H9 (cell line): ENCODE results near the gene PDE4B. TPM values are rescaled to one million over a fixed set of nuclear protein-coding genes. Genes with fewer than 3 reads are reported as not detected.

Source experiments
- DNase-seq: peaks from one replicate; pipeline ENCODE4 v3.0.0-alpha.2; 2017
- H2AFZ ChIP-seq: one replicate; pipeline ENCODE4 v1.6.1; 2013; ENCODE audit warnings: mild to moderate bottlenecking, low read length, control low read depth, moderate library complexity
- H2AK5ac ChIP-seq: 2 replicates; pipeline ENCODE4 v1.6.1; 2013; ENCODE audit warnings: low read length, control low read depth, mixed read lengths; ENCODE audit not compliant: insufficient read length
- H2BK120ac ChIP-seq: one replicate; pipeline ENCODE4 v1.6.1; 2013; ENCODE audit warnings: low read depth, mild to moderate bottlenecking, low read length, control low read depth, inconsistent platforms; ENCODE audit not compliant: poor library complexity, severe bottlenecking
- H2BK12ac ChIP-seq: 2 replicates; pipeline ENCODE4 v1.6.1; 2013; ENCODE audit warnings: low read length, control low read depth, mixed read lengths, low read depth; ENCODE audit not compliant: insufficient read length
- H2BK15ac ChIP-seq: 2 replicates; pipeline ENCODE4 v1.6.1; 2013; ENCODE audit warnings: low read depth, low read length, control low read depth
- H2BK20ac ChIP-seq: one replicate; pipeline ENCODE4 v1.6.1; 2013; ENCODE audit warnings: low read depth, mild to moderate bottlenecking, low read length, control low read depth, inconsistent platforms; ENCODE audit not compliant: poor library complexity, severe bottlenecking
- H2BK5ac ChIP-seq: 2 replicates; pipeline ENCODE4 v1.6.1; 2013; ENCODE audit warnings: low read length, control low read depth, mixed read lengths; ENCODE audit not compliant: insufficient read length
- H3K14ac ChIP-seq: 2 replicates; pipeline ENCODE4 v1.6.1; 2013; ENCODE audit warnings: low read length, control low read depth; ENCODE audit not compliant: insufficient read depth
- H3K18ac ChIP-seq: 2 replicates; pipeline ENCODE4 v1.6.1; 2013; ENCODE audit warnings: low read depth, mild to moderate bottlenecking, mixed read lengths, low read length, control low read depth; ENCODE audit not compliant: insufficient read length
- H3K23ac ChIP-seq: 2 replicates; pipeline ENCODE4 v1.6.1; 2013; ENCODE audit warnings: low read length, control low read depth, mixed read lengths, low read depth; ENCODE audit not compliant: insufficient read length
- H3K23me2 ChIP-seq: 2 replicates; pipeline ENCODE4 v1.6.1; 2013; ENCODE audit warnings: low read depth, mild to moderate bottlenecking, mixed read lengths, low read length, control low read depth; ENCODE audit not compliant: insufficient read length, poor library complexity, severe bottlenecking
- H3K27ac ChIP-seq: 2 replicates; pipeline ENCODE4 v1.5.1; 2013; ENCODE audit warnings: low read length, control low read depth, mixed read lengths, low read depth; ENCODE audit not compliant: insufficient read length
- H3K27me3 ChIP-seq: 2 replicates; pipeline ENCODE4 v1.6.1; 2013; ENCODE audit warnings: low read length, control low read depth, inconsistent platforms; ENCODE audit not compliant: insufficient read depth
- H3K4ac ChIP-seq: 2 replicates; pipeline ENCODE4 v1.6.1; 2013; ENCODE audit warnings: low read depth, mild to moderate bottlenecking, control low read depth, inconsistent platforms, low read length, moderate library complexity
- H3K4me1 ChIP-seq: 2 replicates; pipeline ENCODE4 v1.6.1; 2013; ENCODE audit warnings: low read length, control low read depth, inconsistent platforms; ENCODE audit not compliant: insufficient read depth
- H3K4me2 ChIP-seq: 2 replicates; pipeline ENCODE4 v1.6.1; 2013; ENCODE audit warnings: low read length, control low read depth, mixed read lengths; ENCODE audit not compliant: insufficient read length, insufficient read depth
- H3K56ac ChIP-seq: 2 replicates; pipeline ENCODE4 v1.6.1; 2013; ENCODE audit warnings: low read depth, mild to moderate bottlenecking, mixed read lengths, low read length, control low read depth; ENCODE audit not compliant: insufficient read length
- H3K79me1 ChIP-seq: 2 replicates; pipeline ENCODE4 v1.6.1; 2013; ENCODE audit warnings: low read depth, mild to moderate bottlenecking, moderate library complexity, low read length, control low read depth, inconsistent platforms; ENCODE audit not compliant: insufficient read depth, poor library complexity, severe bottlenecking
- H3K79me2 ChIP-seq: 2 replicates; pipeline ENCODE4 v1.6.1; 2013; ENCODE audit warnings: low read length, control low read depth, inconsistent platforms; ENCODE audit not compliant: insufficient read depth
- H3K9ac ChIP-seq: 2 replicates; pipeline ENCODE4 v1.6.1; 2013; ENCODE audit warnings: low read length, control low read depth, mixed read lengths; ENCODE audit not compliant: insufficient read length; ENCODE audit errors: extremely low read depth
- H3K9me3 ChIP-seq: one replicate; pipeline ENCODE4 v1.6.1; 2013; ENCODE audit warnings: low read depth, low read length, inconsistent platforms; ENCODE audit not compliant: control insufficient read depth
- H3T11ph ChIP-seq: one replicate; pipeline ENCODE4 v1.6.1; 2013; ENCODE audit warnings: mild to moderate bottlenecking, low read length, control low read depth, inconsistent platforms
- H4K20me1 ChIP-seq: one replicate; pipeline ENCODE4 v1.6.1; 2013; ENCODE audit not compliant: control insufficient read depth, insufficient read length, insufficient read depth
- H4K5ac ChIP-seq: 2 replicates; pipeline ENCODE4 v1.6.1; 2013; ENCODE audit warnings: low read depth, mild to moderate bottlenecking, mixed read lengths, low read length, control low read depth; ENCODE audit not compliant: insufficient read length
- H4K8ac ChIP-seq: replicated peaks from 2 replicates; pipeline ENCODE4 v1.6.1; 2013; ENCODE audit warnings: low read length, control low read depth, mixed read lengths, low read depth; ENCODE audit not compliant: insufficient read length
- H4K91ac ChIP-seq: 2 replicates; pipeline ENCODE4 v1.6.1; 2013; ENCODE audit warnings: low read depth, mild to moderate bottlenecking, moderate library complexity, mixed read lengths, low read length, control low read depth; ENCODE audit not compliant: insufficient read length
- H3K27ac Mint-ChIP-seq, 3 experiments: 2 replicates in 2 of 3; 3 replicates in 1 of 3; pipeline ENCODE4 v1.8.0; 2020 to 2021; ENCODE audit warnings: mixed read lengths in 3 of 3, mild to moderate bottlenecking in 1 of 3, moderate library complexity in 1 of 3
- H3K27me3 Mint-ChIP-seq: 2 replicates; pipeline ENCODE4 v1.8.0; 2021; ENCODE audit warnings: low read depth, mild to moderate bottlenecking, moderate library complexity, mixed read lengths
- H3K36me3 Mint-ChIP-seq, 3 experiments: 2 replicates in 2 of 3; 3 replicates in 1 of 3; pipeline ENCODE4 v1.8.0; 2020 to 2021; ENCODE audit warnings: low read depth in 3 of 3, mixed read lengths in 3 of 3; ENCODE audit not compliant: insufficient read depth in 1 of 3
- H3K4me1 Mint-ChIP-seq, 2 experiments: 2 replicates each; pipeline ENCODE4 v1.8.0; 2020; ENCODE audit warnings: mixed read lengths in 2 of 2
- H3K4me3 Mint-ChIP-seq, 2 experiments: 2 replicates in 1 of 2; 3 replicates in 1 of 2; pipeline ENCODE4 v1.8.0; 2020 to 2021; ENCODE audit warnings: mild to moderate bottlenecking in 2 of 2, mixed read lengths in 2 of 2, moderate library complexity in 1 of 2
- H3K9me3 Mint-ChIP-seq, 2 experiments: 2 replicates in 1 of 2; 3 replicates in 1 of 2; pipeline ENCODE4 v1.8.0; 2020; ENCODE audit warnings: mild to moderate bottlenecking in 2 of 2, mixed read lengths in 2 of 2, moderate library complexity in 1 of 2
- CTCF ChIP-seq: fragments of 200-600 bp; sonication (generic); conservative IDR thresholded peaks from 3 replicates; pipeline ENCODE4 v1.8.0; 2021; ENCODE audit warnings: antibody characterized with exemption, mild to moderate bottlenecking
- WGBS: extraction: QIAGEN DNeasy Blood & Tissue Kit; methylation state at CpG from one replicate; pipeline ENCODE4 v1.1.7; 2013; ENCODE audit warnings: missing lambda C conversion rate, low lambda C conversion rate, mixed read lengths; ENCODE audit not compliant: insufficient read length; ENCODE audit errors: extremely low coverage; 5-methylcytosine and 5-hydroxymethylcytosine counted together
- total RNA-seq: library from RNA; stranded (reverse); gene quantifications from 2 replicates; pipeline ENCODE4 v1.2.1, GENCODE V29; 2021

The PDE4B gene
- total RNA-seq, 1 experiment from 2014 or later, result 19.8 TPM

- Mint-ChIP-seq H3K27me3 (no peaks in the 10 kb centered on the region; the same call in 1 of the 2 replicates), H3K4me1 (no peaks in the 10 kb centered on the region)
Observed at GRCh38 chr1:66044912-66045311, 252.2 kb downstream of the PDE4B start.

More at GRCh38 chr1:66044912-66045311, 252.2 kb downstream of the PDE4B start:
- Histone ChIP-seq H3K23ac (no peak overlapping the region), H4K91ac (no peak overlapping the region), H3K56ac (no peak overlapping the region), H2AK5ac (no peak overlapping the region), H3K9ac (no peak overlapping the region), H2BK5ac (no peak overlapping the region), H4K8ac (no peak overlapping the region), H4K5ac (no peak overlapping the region), H3K9me3 (no peaks in the 10 kb centered on the region), H3K18ac (no peak overlapping the region), H2BK15ac (no peak overlapping the region), H3T11ph (no peak overlapping the region), H2BK20ac (no peak overlapping the region), H3K27ac (no peak overlapping the region), H4K20me1 (no peaks in the 10 kb centered on the region), H2BK120ac (no peak overlapping the region), H3K14ac (no peak overlapping the region), H3K27me3 (no peaks in the 10 kb centered on the region), H3K4ac (no peak overlapping the region), H2BK12ac (no peak overlapping the region), H3K79me2 (no peaks in the 10 kb centered on the region), H3K4me2 (no peak overlapping the region), H3K23me2 (no peaks in the 10 kb centered on the region), H3K4me1 (no peaks in the 10 kb centered on the region), H3K79me1 (no peaks in the 10 kb centered on the region), H2AFZ (no peak overlapping the region)
- Mint-ChIP-seq H3K36me3 (no peaks in the 10 kb centered on the region), H3K27ac (no peak overlapping the region), H3K9me3 (no peaks in the 10 kb centered on the region), H3K4me3 (no peak overlapping the region)
- no peak for DNase-seq
- no peak for TF ChIP-seq CTCF
- no CpG with 5 or more reads among the region's 1 CpG for WGBS
